CD14-positive monocyte (primary cell): ENCODE data around the gene POGLUT2. TPM values are rescaled to one million over a fixed set of nuclear protein-coding genes. Genes with fewer than 3 reads are reported as not detected.

ENCODE experiments used
- DNase-seq, 3 donors: peaks; one replicate each; pipeline ENCODE4 v3.0.0-alpha.2; 2011 to 2022
- H2AFZ ChIP-seq: 2 replicates; pipeline ENCODE4 v1.6.0; 2012; ENCODE audit warnings: mild to moderate bottlenecking, low read depth, low read length, inconsistent platforms; ENCODE audit not compliant: insufficient read depth, poor library complexity, severe bottlenecking
- H3K27ac ChIP-seq, 2 donors: 1 replicate in 1 of 2; 2 replicates in 1 of 2; pipeline ENCODE4 v1.5.1; 2012 to 2013; ENCODE audit warnings: low read length in 2 of 2, control low read depth in 1 of 2, inconsistent platforms in 1 of 2, low read depth in 1 of 2, mild to moderate bottlenecking in 1 of 2
- H3K27me3 ChIP-seq, 2 donors: one replicate each; pipeline versions ENCODE4 v1.6.0 to v1.6.1; 2011 to 2013; ENCODE audit warnings: low read length in 2 of 2; ENCODE audit not compliant: control insufficient read depth in 2 of 2, insufficient read depth in 2 of 2
- H3K36me3 ChIP-seq, 2 donors: replicated peaks in 1 of 2; 1 replicate in 1 of 2; 2 replicates in 1 of 2; pipeline versions ENCODE4 v1.5.1 to v1.6.1; 2012 to 2013; ENCODE audit warnings: low read length in 2 of 2, control low read depth in 1 of 2, inconsistent platforms in 1 of 2, mild to moderate bottlenecking in 1 of 2; ENCODE audit not compliant: insufficient read depth in 2 of 2, control insufficient read depth in 1 of 2
- H3K4me1 ChIP-seq, 2 donors: 1 replicate in 1 of 2; 2 replicates in 1 of 2; pipeline versions ENCODE4 v1.5.1 to v1.6.1; 2012 to 2013; ENCODE audit warnings: low read length in 2 of 2, control low read depth in 1 of 2, inconsistent platforms in 1 of 2, mild to moderate bottlenecking in 1 of 2, moderate library complexity in 1 of 2; ENCODE audit not compliant: insufficient read depth in 2 of 2, control insufficient read depth in 1 of 2
- H3K4me2 ChIP-seq: replicated peaks from 2 replicates; pipeline ENCODE3; 2012; ENCODE audit warnings: low read length, moderate library complexity, mild to moderate bottlenecking; ENCODE audit not compliant: poor library complexity, severe bottlenecking; ENCODE audit errors: extremely low read depth
- H3K4me3 ChIP-seq, 3 experiments: fragments of 200-600 bp in 1 of 3; sonication (generic) in 1 of 3; replicated peaks in 1 of 3; 1 replicate in 2 of 3; 2 replicates in 1 of 3; pipeline ENCODE4 v1.5.1; 2011 to 2013; ENCODE audit warnings: low read length in 3 of 3, mild to moderate bottlenecking in 3 of 3, control low read depth in 2 of 3, low read depth in 2 of 3, inconsistent platforms in 1 of 3, moderate library complexity in 1 of 3
- H3K79me2 ChIP-seq: 2 replicates; pipeline ENCODE4 v1.6.0; 2012; ENCODE audit warnings: mild to moderate bottlenecking, control low read depth, inconsistent platforms, low read length, moderate library complexity; ENCODE audit not compliant: insufficient read depth
- H3K9ac ChIP-seq: 2 replicates; pipeline ENCODE4 v1.6.0; 2017; ENCODE audit warnings: low read length, mild to moderate bottlenecking; ENCODE audit not compliant: insufficient read depth, poor library complexity, severe bottlenecking
- H3K9me3 ChIP-seq, 2 donors: replicated peaks in 1 of 2; 1 replicate in 1 of 2; 2 replicates in 1 of 2; pipeline versions ENCODE4 v1.5.1 to v1.6.1; 2012 to 2013; ENCODE audit warnings: low read length in 2 of 2, control low read depth in 1 of 2; ENCODE audit not compliant: control insufficient read depth in 1 of 2, insufficient read depth in 1 of 2
- H4K20me1 ChIP-seq: 2 replicates; pipeline ENCODE4 v1.6.0; 2012; ENCODE audit warnings: mild to moderate bottlenecking, low read length, control low read depth, moderate library complexity; ENCODE audit not compliant: insufficient read depth
- H3K27ac Mint-ChIP-seq, 7 donors: one replicate each; pipeline ENCODE4 v1.8.0; 2020; ENCODE audit warnings: mild to moderate bottlenecking in 7 of 7, mixed read lengths in 7 of 7, moderate library complexity in 6 of 7, inconsistent platforms in 2 of 7
- H3K27me3 Mint-ChIP-seq, 3 donors: one replicate each; pipeline ENCODE4 v1.8.0; 2021 to 2022; ENCODE audit warnings: low read depth in 3 of 3, mild to moderate bottlenecking in 3 of 3, mixed read lengths in 3 of 3, moderate library complexity in 3 of 3, inconsistent platforms in 1 of 3
- H3K36me3 Mint-ChIP-seq, 2 donors: one replicate each; pipeline ENCODE4 v1.8.0; 2020; ENCODE audit warnings: mixed read lengths in 2 of 2, inconsistent platforms in 1 of 2, mild to moderate bottlenecking in 1 of 2
- H3K4me1 Mint-ChIP-seq: one replicate; pipeline ENCODE4 v1.8.0; 2020; ENCODE audit warnings: mild to moderate bottlenecking, mixed read lengths
- H3K4me3 Mint-ChIP-seq, 2 donors: one replicate each; pipeline ENCODE4 v1.8.0; 2020; ENCODE audit warnings: mild to moderate bottlenecking in 2 of 2, mixed read lengths in 2 of 2, moderate library complexity in 1 of 2
- H3K9me3 Mint-ChIP-seq, 7 donors: one replicate each; pipeline ENCODE4 v1.8.0; 2020 to 2022; ENCODE audit warnings: mixed read lengths in 7 of 7, mild to moderate bottlenecking in 6 of 7, moderate library complexity in 6 of 7, inconsistent platforms in 2 of 7
- WGBS: methylation state at CpG from one replicate; pipeline ENCODE4 v1.1.5; 2013; ENCODE audit warnings: missing lambda C conversion rate; ENCODE audit not compliant: insufficient coverage; 5-methylcytosine and 5-hydroxymethylcytosine counted together
- intact Hi-C, 2 donors: fragments of 100-400 bp; cut with micrococcal nuclease; formaldehyde crosslinking; loops; one replicate each; pipeline versions ENCODE4 v1.15.0 to v1.15.1; 2023
- polyA plus RNA-seq, 3 donors: library from polyadenylated mRNA; depleted of rRNA in 1 of 3; unstranded in 2 of 3; stranded (reverse) in 1 of 3; fragments of 300-500 nt in 2 of 3; fragments of >200 nt in 1 of 3; fragmentation: Illumina TruSeq in 2 of 3; gene quantifications; 1 replicate in 2 of 3; 2 replicates in 1 of 3; pipeline ENCODE4 v1.2.3, GENCODE V29; 2012 to 2021
- TF ChIP-seq, protein P1 (sequence below): fragments of 200-600 bp; IDR thresholded peaks from one replicate; pipeline ENCODE4 v1.8.0; 2022; ENCODE audit warnings: antibody characterized with exemption, mild to moderate bottlenecking

The POGLUT2 gene
- polyA plus RNA-seq, 3 donors, result 0.22 TPM; not detected in 2

DNA sequence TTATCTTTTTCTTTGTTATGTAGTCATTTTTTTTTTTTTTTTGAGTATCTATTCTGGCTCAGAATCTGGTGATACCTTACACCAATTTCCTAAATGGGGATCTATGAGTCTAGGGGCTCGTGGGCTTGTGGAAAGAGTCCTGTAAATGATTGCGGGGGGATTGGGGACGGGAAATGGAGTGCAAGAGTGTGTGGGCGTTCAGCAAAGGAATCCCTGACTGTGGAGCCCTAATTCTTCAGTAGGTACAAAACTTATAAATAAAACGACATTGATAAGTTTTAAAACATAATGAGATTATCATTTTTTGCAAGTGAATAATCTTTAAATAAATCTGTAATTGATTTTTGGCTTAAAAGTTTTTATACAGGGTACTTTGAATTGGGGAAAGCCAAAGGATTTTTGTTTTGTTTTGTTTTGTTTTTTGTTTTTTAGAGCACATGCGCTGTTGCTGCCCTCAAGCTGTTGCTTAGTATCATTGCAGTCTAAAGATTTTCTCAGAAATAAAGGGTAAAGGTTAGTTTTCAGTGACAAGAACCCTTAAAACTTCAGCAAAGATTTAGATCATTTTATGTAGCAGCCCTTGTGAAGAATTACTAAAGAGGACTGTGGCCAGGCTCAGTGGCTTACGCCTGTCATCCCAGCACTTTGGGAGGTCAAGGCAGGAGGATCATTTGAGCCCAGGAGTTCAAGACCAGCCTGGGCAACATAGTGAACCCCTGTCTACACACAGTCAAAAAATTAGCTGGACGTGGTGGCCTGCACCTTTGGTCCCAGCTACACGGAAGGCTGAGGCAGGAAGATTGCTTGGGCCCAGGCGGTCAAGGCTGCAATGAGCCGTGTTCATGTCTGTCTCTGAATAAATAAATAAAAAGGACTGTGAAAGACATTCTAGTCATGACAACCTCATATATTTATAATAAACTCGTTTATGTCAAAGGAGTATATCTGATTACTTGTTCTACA is 48.8 kb upstream of the POGLUT2 start:
- intact Hi-C loops, result loop anchor here (2.0 to 5.0 kb wide), 5 partner anchors 75 to 265 kb away; partner anchors contain the start of genes TPP2 (in 2 of the 2) and TEX30 (in 1 of the 2)
- peaks cover 7 to 31% of the 10 kb centered on the region in 2 donors for H3K36me3 ChIP-seq
- peak overlapping the region in 1 of 2 donors; percentile 98 for H3K27ac ChIP-seq
- peaks cover 63% of the 10 kb centered on the region for H3K79me2 ChIP-seq
- no peaks in the 10 kb centered on the region for H3K27me3 ChIP-seq
- H2AFZ ChIP-seq, result peak overlapping the region; percentile 96
- Mint-ChIP-seq H3K9me3 (no peaks in the 10 kb centered on the region), H3K27me3 (peaks cover 0 to 3% (median 0%) of the 10 kb centered on the region in 3 donors), H3K27ac (peak overlapping the region; percentile 96 to 99 (median 98)), H3K4me3 (peak overlapping the region; percentile 92 to 93), H3K4me1 (peaks cover 21% of the 10 kb centered on the region), H3K36me3 (peaks cover 14 to 30% of the 10 kb centered on the region in 2 donors)
- peaks cover 52% of the 10 kb centered on the region for H4K20me1 ChIP-seq
- no peaks in the 10 kb centered on the region for H3K9me3 ChIP-seq
- H3K4me2 ChIP-seq, result peak overlapping the region; percentile 86
- peaks cover 15 to 22% of the 10 kb centered on the region in 2 donors for H3K4me1 ChIP-seq
- peak overlapping the region; percentile 72 to 97 (median 91) for H3K4me3 ChIP-seq
- peak overlapping the region; percentile 99 for H3K9ac ChIP-seq
- TF ChIP-seq, protein P1, sequence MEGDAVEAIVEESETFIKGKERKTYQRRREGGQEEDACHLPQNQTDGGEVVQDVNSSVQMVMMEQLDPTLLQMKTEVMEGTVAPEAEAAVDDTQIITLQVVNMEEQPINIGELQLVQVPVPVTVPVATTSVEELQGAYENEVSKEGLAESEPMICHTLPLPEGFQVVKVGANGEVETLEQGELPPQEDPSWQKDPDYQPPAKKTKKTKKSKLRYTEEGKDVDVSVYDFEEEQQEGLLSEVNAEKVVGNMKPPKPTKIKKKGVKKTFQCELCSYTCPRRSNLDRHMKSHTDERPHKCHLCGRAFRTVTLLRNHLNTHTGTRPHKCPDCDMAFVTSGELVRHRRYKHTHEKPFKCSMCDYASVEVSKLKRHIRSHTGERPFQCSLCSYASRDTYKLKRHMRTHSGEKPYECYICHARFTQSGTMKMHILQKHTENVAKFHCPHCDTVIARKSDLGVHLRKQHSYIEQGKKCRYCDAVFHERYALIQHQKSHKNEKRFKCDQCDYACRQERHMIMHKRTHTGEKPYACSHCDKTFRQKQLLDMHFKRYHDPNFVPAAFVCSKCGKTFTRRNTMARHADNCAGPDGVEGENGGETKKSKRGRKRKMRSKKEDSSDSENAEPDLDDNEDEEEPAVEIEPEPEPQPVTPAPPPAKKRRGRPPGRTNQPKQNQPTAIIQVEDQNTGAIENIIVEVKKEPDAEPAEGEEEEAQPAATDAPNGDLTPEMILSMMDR, result peak; percentile 83
- 37% methylated on average over 3 of the region's 12 CpGs for WGBS
- peak; percentile 13 to 24 (median 23) for DNase-seq

DNA sequence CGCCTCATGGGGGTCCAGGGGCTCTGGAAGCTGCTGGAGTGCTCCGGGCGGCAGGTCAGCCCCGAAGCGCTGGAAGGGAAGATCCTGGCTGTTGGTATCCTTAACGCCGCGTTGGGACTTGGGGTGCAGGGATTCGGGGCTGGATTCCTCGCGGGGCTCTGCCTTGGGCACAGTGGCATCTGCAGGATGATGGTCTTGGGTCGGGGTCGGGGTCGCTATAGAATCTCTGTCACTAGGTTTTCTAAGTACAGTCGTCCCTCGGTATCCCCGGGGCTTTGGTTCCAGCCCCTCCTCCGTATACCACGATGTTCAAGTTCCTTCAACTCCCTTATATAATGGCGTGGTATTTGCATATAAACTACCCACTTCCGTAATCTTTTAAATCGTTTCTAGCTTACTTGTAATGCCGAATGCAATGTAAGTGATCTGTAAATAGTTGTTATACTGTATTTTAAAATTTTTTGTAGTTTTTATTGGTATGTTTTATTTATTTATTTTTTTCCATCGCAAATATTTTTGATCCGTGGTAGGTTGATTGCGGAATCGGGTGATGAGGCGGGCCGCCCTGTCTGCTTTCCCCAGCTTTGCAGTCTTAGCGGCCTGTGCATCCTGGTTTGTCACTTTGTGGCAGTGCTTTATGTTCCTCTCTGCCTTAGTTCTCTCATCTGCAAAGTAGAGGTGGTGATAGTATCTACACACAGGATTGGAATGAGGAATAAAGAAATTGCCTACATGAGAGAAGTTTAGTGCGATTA is 47.7 kb upstream of the POGLUT2 start:
- no peaks in the 10 kb centered on the region for H3K27me3 ChIP-seq
- H3K4me1 ChIP-seq, result peaks cover 15 to 22% of the 10 kb centered on the region in 2 donors
- DNase-seq, result peak; percentile 60 to 64 (median 62)
- no peaks in the 10 kb centered on the region for H3K9me3 Mint-ChIP-seq
- peak overlapping the region; percentile 72 to 97 (median 91) for H3K4me3 ChIP-seq
- H3K27me3 Mint-ChIP-seq, result peaks cover 0 to 3% (median 0%) of the 10 kb centered on the region in 3 donors
- H3K4me2 ChIP-seq, result peak overlapping the region; percentile 86
- peaks cover 0 to 20% of the 10 kb centered on the region in 2 donors for H3K36me3 ChIP-seq
- peaks cover 44% of the 10 kb centered on the region for H4K20me1 ChIP-seq
- H2AFZ ChIP-seq, result peak overlapping the region; percentile 96
- intact Hi-C loops, result loop anchor here (2.0 to 5.0 kb wide), 5 partner anchors 74 to 264 kb away; partner anchors contain the start of genes TPP2 (in 2 of the 2) and TEX30 (in 1 of the 2)
- TF ChIP-seq, protein P1, result no peak
- peak overlapping the region; percentile 96 to 99 (median 98) for H3K27ac Mint-ChIP-seq
- peaks cover 53% of the 10 kb centered on the region for H3K79me2 ChIP-seq
- 0% methylated on average over 19 of the region's 31 CpGs for WGBS
- H3K4me3 Mint-ChIP-seq, result peak overlapping the region; percentile 92 to 93
- no peaks in the 10 kb centered on the region for H3K9me3 ChIP-seq
- peaks cover 21% of the 10 kb centered on the region for H3K4me1 Mint-ChIP-seq
- peaks cover 10 to 20% of the 10 kb centered on the region in 2 donors for H3K36me3 Mint-ChIP-seq
- H3K9ac ChIP-seq, result peak overlapping the region; percentile 99
- peak overlapping the region; percentile 97 to 98 for H3K27ac ChIP-seq
